ENCODE measurements around the gene ARHGDIB. TPM values are rescaled to one million over a fixed set of nuclear protein-coding genes. Genes with fewer than 3 reads are reported as not detected.

Gene ARHGDIB
- total and polyA plus RNA-seq, 2 experiments from 2014 or later, result 0.89 TPM; not detected in 1

DNA sequence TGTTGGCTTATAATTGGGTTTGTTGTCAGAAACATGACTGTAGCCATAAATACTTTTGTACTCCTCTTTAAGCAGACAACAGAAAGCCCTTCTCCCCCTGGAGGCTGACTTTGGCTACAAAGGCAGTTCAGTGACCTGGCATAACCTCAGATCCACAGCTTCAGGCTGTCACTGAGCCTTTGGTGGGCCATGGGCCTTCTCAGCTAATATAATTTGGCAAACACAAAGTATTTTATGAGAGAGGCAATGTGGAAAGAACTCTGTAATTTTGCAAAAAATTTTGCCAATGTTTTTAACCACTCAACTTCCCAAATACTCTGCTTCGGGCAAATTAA is 60.2 kb downstream of the ARHGDIB start:
- Histone ChIP-seq H3K9me2 (ENCODE audit: insufficient read depth) (no peaks in the 10 kb centered on the region), H2AFZ (no peak overlapping the region), H3K27me3 (ENCODE audit: insufficient read depth) (no peaks in the 10 kb centered on the region), H3K4me2 (no peak overlapping the region), H3K4me3 (no peak overlapping the region), H3K79me2 (replicated peaks; ENCODE audit: insufficient read depth) (no peaks in the 10 kb centered on the region), H3K4me1 (ENCODE audit: insufficient read depth) (no peaks in the 10 kb centered on the region), H3K36me3 (ENCODE audit: insufficient read depth) (no peaks in the 10 kb centered on the region), H3K27ac (ENCODE audit: low read depth) (no peak overlapping the region), H3F3A (replicated peaks; ENCODE audit: low read depth) (no peaks in the 10 kb centered on the region), H4K20me1 (replicated peaks; ENCODE audit: insufficient read depth) (no peaks in the 10 kb centered on the region)
- H3K36me3 Mint-ChIP-seq (ENCODE audit: low read depth), result no peaks in the 10 kb centered on the region
- DNase-seq (ENCODE audit: low spot score), result peak; percentile 51
- H3K4me1 Mint-ChIP-seq, result peaks cover 4% of the 10 kb centered on the region; the same call in 1 of the 3 replicates
- no peak overlapping the region for H3K4me3 Mint-ChIP-seq
- no peak overlapping the region for H3K27ac Mint-ChIP-seq
- H3K27me3 Mint-ChIP-seq (ENCODE audit: insufficient read depth, low read depth, poor library complexity), result peaks cover 2% of the 10 kb centered on the region
- no peak for TF ChIP-seq ZNF331 (CRISPR knock-in tag; IDR thresholded peaks at IDR 0.05; ENCODE audit: low read depth)
- TF ChIP-seq CREB1 (CRISPR knock-in tag; IDR thresholded peaks at IDR 0.05; ENCODE audit: low read depth), result no peak
- no peak for TF ChIP-seq STAT1 (IDR thresholded peaks at IDR 0.05; ENCODE audit: unreplicated experiment)
- TF ChIP-seq, protein P1, sequence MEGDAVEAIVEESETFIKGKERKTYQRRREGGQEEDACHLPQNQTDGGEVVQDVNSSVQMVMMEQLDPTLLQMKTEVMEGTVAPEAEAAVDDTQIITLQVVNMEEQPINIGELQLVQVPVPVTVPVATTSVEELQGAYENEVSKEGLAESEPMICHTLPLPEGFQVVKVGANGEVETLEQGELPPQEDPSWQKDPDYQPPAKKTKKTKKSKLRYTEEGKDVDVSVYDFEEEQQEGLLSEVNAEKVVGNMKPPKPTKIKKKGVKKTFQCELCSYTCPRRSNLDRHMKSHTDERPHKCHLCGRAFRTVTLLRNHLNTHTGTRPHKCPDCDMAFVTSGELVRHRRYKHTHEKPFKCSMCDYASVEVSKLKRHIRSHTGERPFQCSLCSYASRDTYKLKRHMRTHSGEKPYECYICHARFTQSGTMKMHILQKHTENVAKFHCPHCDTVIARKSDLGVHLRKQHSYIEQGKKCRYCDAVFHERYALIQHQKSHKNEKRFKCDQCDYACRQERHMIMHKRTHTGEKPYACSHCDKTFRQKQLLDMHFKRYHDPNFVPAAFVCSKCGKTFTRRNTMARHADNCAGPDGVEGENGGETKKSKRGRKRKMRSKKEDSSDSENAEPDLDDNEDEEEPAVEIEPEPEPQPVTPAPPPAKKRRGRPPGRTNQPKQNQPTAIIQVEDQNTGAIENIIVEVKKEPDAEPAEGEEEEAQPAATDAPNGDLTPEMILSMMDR (conservative IDR thresholded peaks at IDR 0.05; ENCODE audit: low read depth in 2 of 2), result peak; percentile 35 to 49; a peak in 3 of 4 replicates
- no peak for TF ChIP-seq EZH2phosphoT487 (IDR thresholded peaks at IDR 0.05; ENCODE audit: unreplicated experiment)
- ATAC-seq, result peak; percentile 82
- H3K9me3 Mint-ChIP-seq, result no peaks in the 10 kb centered on the region

DNA sequence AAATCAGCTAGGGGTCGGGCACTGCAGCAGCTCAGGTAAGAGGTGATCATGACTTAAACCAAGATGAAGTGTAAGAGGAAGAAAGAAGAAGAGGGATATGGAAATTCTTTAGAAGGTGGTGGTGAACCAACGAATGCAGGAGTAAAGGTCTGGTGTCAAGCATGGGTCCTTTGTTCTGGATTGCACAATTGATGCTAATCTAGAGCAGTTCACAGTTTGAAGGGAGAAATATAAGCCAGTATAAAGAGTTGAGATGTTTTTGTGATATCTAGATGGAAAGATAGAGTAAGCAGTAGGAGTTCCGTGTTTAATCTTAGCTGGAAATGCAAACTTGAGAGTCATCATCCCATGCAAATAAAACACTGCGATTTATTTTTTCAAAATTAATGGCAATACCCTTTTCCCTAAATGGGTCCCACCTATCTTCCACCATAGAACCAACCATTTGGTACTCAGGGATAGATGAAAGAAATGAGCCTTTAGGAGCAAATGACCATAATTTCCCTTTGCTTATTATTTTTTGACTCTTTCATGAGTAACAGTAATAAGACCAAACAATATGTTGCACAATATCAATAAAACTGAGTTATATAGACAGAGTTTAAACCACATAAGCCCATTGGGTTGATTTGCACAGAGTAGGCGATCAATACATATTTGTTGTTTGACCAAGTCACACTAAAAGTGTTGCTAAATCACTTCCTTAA is 60.7 kb downstream of the ARHGDIB start:
- no peaks in the 10 kb centered on the region for H3F3A ChIP-seq (replicated peaks; ENCODE audit: low read depth)
- peaks cover 2% of the 10 kb centered on the region for H3K27me3 Mint-ChIP-seq (ENCODE audit: insufficient read depth, low read depth, poor library complexity)
- H3K4me3 ChIP-seq, result no peak overlapping the region
- H3K4me3 Mint-ChIP-seq, result no peak overlapping the region
- no peak for DNase-seq (ENCODE audit: low spot score)
- no peak overlapping the region for H2AFZ ChIP-seq
- no peak overlapping the region for H3K4me2 ChIP-seq
- H3K36me3 ChIP-seq (ENCODE audit: insufficient read depth), result no peaks in the 10 kb centered on the region
- no peak overlapping the region for H3K27ac ChIP-seq (ENCODE audit: low read depth)
- no peaks in the 10 kb centered on the region for H3K36me3 Mint-ChIP-seq (ENCODE audit: low read depth)
- H3K9me2 ChIP-seq (ENCODE audit: insufficient read depth), result no peaks in the 10 kb centered on the region
- peaks cover 3% of the 10 kb centered on the region; the same call in 1 of the 2 replicates for H3K4me1 ChIP-seq (ENCODE audit: insufficient read depth)
- no peaks in the 10 kb centered on the region for H3K27me3 ChIP-seq (ENCODE audit: insufficient read depth)
- H3K79me2 ChIP-seq (replicated peaks; ENCODE audit: insufficient read depth), result no peaks in the 10 kb centered on the region
- no peak overlapping the region for H3K27ac Mint-ChIP-seq
- no peaks in the 10 kb centered on the region for H3K9me3 Mint-ChIP-seq
- H3K4me1 Mint-ChIP-seq, result peaks cover 6% of the 10 kb centered on the region; the same call in 2 of the 3 replicates
- ATAC-seq, result no peak
- H4K20me1 ChIP-seq (replicated peaks; ENCODE audit: insufficient read depth), result no peaks in the 10 kb centered on the region
- no peak for TF ChIP-seq ZNF331 (CRISPR knock-in tag; IDR thresholded peaks at IDR 0.05; ENCODE audit: low read depth)
- TF ChIP-seq, protein P2, sequence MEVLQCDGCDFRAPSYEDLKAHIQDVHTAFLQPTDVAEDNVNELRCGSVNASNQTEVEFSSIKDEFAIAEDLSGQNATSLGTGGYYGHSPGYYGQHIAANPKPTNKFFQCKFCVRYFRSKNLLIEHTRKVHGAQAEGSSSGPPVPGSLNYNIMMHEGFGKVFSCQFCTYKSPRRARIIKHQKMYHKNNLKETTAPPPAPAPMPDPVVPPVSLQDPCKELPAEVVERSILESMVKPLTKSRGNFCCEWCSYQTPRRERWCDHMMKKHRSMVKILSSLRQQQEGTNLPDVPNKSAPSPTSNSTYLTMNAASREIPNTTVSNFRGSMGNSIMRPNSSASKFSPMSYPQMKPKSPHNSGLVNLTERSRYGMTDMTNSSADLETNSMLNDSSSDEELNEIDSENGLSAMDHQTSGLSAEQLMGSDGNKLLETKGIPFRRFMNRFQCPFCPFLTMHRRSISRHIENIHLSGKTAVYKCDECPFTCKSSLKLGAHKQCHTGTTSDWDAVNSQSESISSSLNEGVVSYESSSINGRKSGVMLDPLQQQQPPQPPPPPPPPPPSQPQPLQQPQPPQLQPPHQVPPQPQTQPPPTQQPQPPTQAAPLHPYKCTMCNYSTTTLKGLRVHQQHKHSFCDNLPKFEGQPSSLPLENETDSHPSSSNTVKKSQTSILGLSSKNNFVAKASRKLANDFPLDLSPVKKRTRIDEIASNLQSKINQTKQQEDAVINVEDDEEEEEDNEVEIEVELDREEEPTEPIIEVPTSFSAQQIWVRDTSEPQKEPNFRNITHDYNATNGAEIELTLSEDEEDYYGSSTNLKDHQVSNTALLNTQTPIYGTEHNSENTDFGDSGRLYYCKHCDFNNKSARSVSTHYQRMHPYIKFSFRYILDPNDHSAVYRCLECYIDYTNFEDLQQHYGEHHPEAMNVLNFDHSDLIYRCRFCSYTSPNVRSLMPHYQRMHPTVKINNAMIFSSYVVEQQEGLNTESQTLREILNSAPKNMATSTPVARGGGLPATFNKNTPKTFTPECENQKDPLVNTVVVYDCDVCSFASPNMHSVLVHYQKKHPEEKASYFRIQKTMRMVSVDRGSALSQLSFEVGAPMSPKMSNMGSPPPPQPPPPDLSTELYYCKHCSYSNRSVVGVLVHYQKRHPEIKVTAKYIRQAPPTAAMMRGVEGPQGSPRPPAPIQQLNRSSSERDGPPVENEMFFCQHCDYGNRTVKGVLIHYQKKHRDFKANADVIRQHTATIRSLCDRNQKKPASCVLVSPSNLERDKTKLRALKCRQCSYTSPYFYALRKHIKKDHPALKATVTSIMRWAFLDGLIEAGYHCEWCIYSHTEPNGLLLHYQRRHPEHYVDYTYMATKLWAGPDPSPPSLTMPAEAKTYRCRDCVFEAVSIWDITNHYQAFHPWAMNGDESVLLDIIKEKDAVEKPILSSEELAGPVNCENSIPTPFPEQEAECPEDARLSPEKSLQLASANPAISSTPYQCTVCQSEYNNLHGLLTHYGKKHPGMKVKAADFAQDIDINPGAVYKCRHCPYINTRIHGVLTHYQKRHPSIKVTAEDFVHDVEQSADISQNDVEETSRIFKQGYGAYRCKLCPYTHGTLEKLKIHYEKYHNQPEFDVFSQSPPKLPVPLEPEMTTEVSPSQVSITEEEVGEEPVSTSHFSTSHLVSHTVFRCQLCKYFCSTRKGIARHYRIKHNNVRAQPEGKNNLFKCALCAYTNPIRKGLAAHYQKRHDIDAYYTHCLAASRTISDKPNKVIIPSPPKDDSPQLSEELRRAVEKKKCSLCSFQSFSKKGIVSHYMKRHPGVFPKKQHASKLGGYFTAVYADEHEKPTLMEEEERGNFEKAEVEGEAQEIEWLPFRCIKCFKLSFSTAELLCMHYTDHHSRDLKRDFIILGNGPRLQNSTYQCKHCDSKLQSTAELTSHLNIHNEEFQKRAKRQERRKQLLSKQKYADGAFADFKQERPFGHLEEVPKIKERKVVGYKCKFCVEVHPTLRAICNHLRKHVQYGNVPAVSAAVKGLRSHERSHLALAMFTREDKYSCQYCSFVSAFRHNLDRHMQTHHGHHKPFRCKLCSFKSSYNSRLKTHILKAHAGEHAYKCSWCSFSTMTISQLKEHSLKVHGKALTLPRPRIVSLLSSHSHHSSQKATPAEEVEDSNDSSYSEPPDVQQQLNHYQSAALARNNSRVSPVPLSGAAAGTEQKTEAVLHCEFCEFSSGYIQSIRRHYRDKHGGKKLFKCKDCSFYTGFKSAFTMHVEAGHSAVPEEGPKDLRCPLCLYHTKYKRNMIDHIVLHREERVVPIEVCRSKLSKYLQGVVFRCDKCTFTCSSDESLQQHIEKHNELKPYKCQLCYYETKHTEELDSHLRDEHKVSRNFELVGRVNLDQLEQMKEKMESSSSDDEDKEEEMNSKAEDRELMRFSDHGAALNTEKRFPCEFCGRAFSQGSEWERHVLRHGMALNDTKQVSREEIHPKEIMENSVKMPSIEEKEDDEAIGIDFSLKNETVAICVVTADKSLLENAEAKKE (CRISPR knock-in tag; IDR thresholded peaks at IDR 0.05), result no peak
- no peak for TF ChIP-seq JUNB (IDR thresholded peaks at IDR 0.05; ENCODE audit: unreplicated experiment)
- TF ChIP-seq, protein P3, sequence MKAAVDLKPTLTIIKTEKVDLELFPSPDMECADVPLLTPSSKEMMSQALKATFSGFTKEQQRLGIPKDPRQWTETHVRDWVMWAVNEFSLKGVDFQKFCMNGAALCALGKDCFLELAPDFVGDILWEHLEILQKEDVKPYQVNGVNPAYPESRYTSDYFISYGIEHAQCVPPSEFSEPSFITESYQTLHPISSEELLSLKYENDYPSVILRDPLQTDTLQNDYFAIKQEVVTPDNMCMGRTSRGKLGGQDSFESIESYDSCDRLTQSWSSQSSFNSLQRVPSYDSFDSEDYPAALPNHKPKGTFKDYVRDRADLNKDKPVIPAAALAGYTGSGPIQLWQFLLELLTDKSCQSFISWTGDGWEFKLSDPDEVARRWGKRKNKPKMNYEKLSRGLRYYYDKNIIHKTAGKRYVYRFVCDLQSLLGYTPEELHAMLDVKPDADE (IDR thresholded peaks at IDR 0.05), result no peak
- TF ChIP-seq EZH2 (IDR thresholded peaks at IDR 0.05; ENCODE audit: low read depth, unreplicated experiment), result no peak
- no peak for TF ChIP-seq STAT1 (IDR thresholded peaks at IDR 0.05; ENCODE audit: unreplicated experiment)
- no peak for TF ChIP-seq POLR2AphosphoS5 (IDR thresholded peaks at IDR 0.05; ENCODE audit: low read depth)
- TF ChIP-seq CREB1 (CRISPR knock-in tag; IDR thresholded peaks at IDR 0.05; ENCODE audit: low read depth), result no peak
